T-helper 2 cell treated with Interferon-gamma antibody and Interleukin-4, amounts not matched to agents 5 μg/mL and 100 μg/mL, for 36 hours (primary cell): ENCODE results near the gene MSH2.

Experiments used
- DNase-seq: peaks from one replicate; pipeline ENCODE4 v3.0.0; 2021; ENCODE audit warnings: low spot score
- H3K27ac Mint-ChIP-seq: one replicate; pipeline ENCODE4 v1.8.0; 2021; ENCODE audit warnings: mild to moderate bottlenecking, mixed read lengths
- H3K27me3 Mint-ChIP-seq: one replicate; pipeline ENCODE4 v1.8.0; 2021; ENCODE audit warnings: low read depth, mixed read lengths
- H3K36me3 Mint-ChIP-seq: one replicate; pipeline ENCODE4 v1.8.0; 2021; ENCODE audit warnings: low read depth, mixed read lengths
- H3K4me1 Mint-ChIP-seq: one replicate; pipeline ENCODE4 v1.8.0; 2021; ENCODE audit warnings: low read depth, mixed read lengths
- H3K4me3 Mint-ChIP-seq: one replicate; pipeline ENCODE4 v1.8.0; 2022; ENCODE audit warnings: mild to moderate bottlenecking, moderate library complexity, mixed read lengths
- H3K9me3 Mint-ChIP-seq: one replicate; pipeline ENCODE4 v1.8.0; 2021; ENCODE audit warnings: mixed read lengths

The MSH2 gene

DNA sequence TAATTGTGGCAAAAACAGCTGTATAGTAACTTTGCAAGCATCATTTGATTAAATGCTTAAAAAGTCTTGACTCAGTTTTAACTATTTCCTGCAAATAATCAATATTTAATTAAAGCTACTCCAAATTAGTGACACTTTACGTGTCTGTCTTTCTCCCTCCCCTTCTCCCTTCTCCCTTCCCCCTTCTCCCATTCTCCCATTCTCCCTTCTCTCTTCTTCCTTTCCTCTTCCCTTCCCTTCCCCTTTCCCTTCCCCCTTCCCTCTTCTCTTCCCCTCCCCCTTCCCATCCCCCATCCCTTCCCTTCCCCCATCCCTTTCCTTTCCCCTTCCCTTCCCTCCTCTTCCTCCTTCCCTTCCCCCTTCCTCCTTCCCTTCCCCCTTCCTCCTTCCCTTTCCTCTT, 76.9 kb downstream of the MSH2 start:
- no peak overlapping the region for H3K27ac Mint-ChIP-seq
- peaks cover 4% of the 10 kb centered on the region for H3K4me1 Mint-ChIP-seq
- H3K9me3 Mint-ChIP-seq = no peaks in the 10 kb centered on the region
- H3K36me3 Mint-ChIP-seq = peaks cover 56% of the 10 kb centered on the region
- no peaks in the 10 kb centered on the region for H3K27me3 Mint-ChIP-seq
- H3K4me3 Mint-ChIP-seq = no peak overlapping the region
- DNase-seq = no peak

DNA sequence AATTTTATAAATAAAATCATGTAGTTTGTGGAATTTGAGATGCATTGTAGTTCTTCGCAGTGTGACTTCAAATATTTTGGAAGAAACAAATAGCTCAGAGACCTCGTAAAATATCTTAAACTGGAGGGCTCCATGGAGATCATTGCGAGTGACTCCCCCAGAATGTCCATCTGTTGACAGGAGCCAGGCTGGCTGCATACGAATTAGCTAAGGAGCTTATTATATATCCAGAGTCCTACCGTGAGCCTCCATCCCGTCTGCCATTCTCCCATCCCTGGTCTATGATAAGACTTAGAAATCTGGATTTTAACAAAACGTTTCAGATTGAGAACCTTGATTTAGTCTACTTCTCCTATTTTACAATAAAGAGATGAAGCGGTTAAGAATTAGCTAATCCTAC, 80.2 kb downstream of the MSH2 start:
- Mint-ChIP-seq H3K27ac (no peak overlapping the region), H3K9me3 (no peaks in the 10 kb centered on the region), H3K4me3 (no peak overlapping the region), H3K4me1 (peaks cover 24% of the 10 kb centered on the region), H3K36me3 (peaks cover 52% of the 10 kb centered on the region), H3K27me3 (no peaks in the 10 kb centered on the region)
- no peak for DNase-seq

- Mint-ChIP-seq H3K27me3 (no peaks in the 10 kb centered on the region), H3K27ac (no peak overlapping the region), H3K9me3 (no peaks in the 10 kb centered on the region), H3K4me1 (peaks cover 24% of the 10 kb centered on the region), H3K36me3 (peaks cover 42% of the 10 kb centered on the region), H3K4me3 (no peak overlapping the region)
- no peak for DNase-seq
Observed at GRCh38 chr2:47484396-47484795, 81.4 kb downstream of the MSH2 start.

- Mint-ChIP-seq H3K36me3 (peaks cover 40% of the 10 kb centered on the region), H3K4me3 (no peak overlapping the region), H3K27ac (no peak overlapping the region), H3K4me1 (peaks cover 24% of the 10 kb centered on the region), H3K9me3 (no peaks in the 10 kb centered on the region), H3K27me3 (no peaks in the 10 kb centered on the region)
- DNase-seq = no peak
Observed at GRCh38 chr2:47485177-47485576, 82.2 kb downstream of the MSH2 start.

DNA sequence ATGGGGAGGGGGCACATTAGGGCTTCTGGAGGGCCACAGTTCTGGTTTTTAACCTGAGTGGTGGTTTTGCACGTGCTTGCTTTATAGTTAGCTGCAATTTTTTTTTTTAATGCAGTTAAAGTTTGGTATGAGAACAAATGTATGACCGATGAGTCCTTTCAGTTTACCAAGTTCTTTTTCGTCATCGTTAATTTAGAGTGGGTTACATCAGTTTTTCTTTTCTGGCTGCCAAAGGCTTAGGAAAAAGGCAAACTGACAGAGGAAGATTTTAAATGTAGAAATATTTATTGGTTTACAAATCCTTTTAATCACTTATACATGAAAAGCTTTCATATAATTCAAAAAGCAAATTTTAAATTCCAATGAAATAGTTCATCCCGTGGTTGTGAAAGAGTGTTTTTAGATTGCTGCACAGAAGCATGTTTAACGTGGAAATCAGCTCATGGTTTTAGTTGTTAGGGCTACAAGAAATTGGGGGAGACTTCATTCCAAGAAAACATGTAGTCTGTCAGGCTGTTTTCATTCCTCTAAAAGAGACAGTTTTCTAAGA, 82.9 kb downstream of the MSH2 start:
- Mint-ChIP-seq H3K4me3 (no peak overlapping the region), H3K27ac (no peak overlapping the region), H3K9me3 (no peaks in the 10 kb centered on the region), H3K4me1 (peaks cover 24% of the 10 kb centered on the region), H3K36me3 (peaks cover 40% of the 10 kb centered on the region), H3K27me3 (no peaks in the 10 kb centered on the region)
- DNase-seq = no peak

DNA sequence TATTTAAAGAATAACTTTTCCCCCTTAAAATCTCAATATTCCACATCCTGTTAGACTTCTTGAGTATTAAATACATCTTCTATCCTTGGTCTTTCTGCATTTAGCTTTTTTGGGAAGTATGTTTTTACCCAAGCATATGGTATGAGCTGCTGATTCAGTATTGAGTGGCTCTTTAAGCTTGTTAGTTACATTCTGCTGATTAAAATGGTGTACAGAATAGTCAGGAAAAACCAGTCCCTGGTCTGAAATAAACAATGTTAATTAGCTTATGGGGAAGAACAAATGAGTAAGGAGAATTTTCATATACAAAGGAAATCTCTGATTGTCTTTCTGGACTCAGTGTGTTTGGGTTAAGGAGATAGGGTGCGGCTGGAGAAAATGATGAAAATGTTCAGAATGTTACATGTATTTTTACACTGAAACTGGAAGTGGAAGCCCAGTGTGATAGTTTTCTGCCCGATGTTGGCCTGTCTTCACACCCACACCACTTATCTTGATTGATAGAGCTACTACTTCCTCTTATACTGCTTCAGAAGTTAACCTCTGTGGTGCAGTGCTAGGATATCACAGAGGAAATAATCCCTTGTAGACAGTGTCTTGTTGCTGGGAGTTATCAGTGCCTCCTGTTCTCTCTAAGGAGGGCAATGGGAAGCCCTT, 84.0 kb downstream of the MSH2 start:
- Mint-ChIP-seq H3K4me3 (peak overlapping the region; percentile 13), H3K4me1 (peaks cover 24% of the 10 kb centered on the region), H3K36me3 (peaks cover 33% of the 10 kb centered on the region), H3K27ac (peak overlapping the region; percentile 4), H3K9me3 (no peaks in the 10 kb centered on the region), H3K27me3 (no peaks in the 10 kb centered on the region)
- DNase-seq = peak; percentile 21

GRCh38 chr2:47487498-47487875, 84.5 kb downstream of the MSH2 start:
- H3K4me1 Mint-ChIP-seq = peaks cover 24% of the 10 kb centered on the region
- H3K36me3 Mint-ChIP-seq = peaks cover 32% of the 10 kb centered on the region
- no peak overlapping the region for H3K4me3 Mint-ChIP-seq
- peaks cover 2% of the 10 kb centered on the region for H3K9me3 Mint-ChIP-seq
- no peaks in the 10 kb centered on the region for H3K27me3 Mint-ChIP-seq
- H3K27ac Mint-ChIP-seq = no peak overlapping the region
- no peak for DNase-seq

DNA sequence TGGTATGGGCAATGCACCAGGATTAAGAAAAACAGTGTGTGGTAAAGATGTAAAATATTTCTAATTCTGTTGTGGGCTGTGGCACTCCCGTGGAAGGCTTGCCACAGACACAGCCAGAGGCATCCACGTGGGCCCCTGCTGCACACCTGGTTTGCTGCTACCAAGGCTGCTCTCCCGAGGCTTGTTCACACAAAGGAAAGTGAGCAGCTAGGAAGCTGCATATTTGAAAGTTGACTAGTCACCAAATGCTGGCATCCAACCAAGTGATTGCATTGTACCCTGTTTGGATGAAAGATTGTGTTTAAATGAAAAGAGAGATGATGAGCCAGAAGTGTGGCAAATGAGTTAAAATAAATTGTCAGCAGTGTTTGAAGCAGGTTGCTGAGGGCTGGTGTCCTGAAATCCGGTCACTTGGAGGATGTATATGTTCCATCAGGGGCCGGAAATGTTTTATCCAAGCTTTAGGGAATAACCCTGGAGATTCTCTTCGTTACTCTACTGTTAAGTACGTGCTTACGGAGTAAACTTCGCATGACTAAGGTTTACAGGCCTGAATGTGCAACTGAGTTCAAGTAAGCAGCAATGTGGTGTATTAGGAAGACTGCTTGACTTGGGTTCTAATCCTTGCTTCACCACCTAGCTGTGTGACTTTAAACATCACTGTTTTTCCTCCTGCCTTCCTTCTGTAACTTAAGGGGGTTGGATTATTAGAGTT, 86.1 kb downstream of the MSH2 start:
- peaks cover 24% of the 10 kb centered on the region for H3K4me1 Mint-ChIP-seq
- no peaks in the 10 kb centered on the region for H3K27me3 Mint-ChIP-seq
- no peak for DNase-seq
- H3K27ac Mint-ChIP-seq = peak overlapping the region; percentile 17
- H3K36me3 Mint-ChIP-seq = peaks cover 24% of the 10 kb centered on the region
- no peak overlapping the region for H3K4me3 Mint-ChIP-seq
- peaks cover 4% of the 10 kb centered on the region for H3K9me3 Mint-ChIP-seq

DNA sequence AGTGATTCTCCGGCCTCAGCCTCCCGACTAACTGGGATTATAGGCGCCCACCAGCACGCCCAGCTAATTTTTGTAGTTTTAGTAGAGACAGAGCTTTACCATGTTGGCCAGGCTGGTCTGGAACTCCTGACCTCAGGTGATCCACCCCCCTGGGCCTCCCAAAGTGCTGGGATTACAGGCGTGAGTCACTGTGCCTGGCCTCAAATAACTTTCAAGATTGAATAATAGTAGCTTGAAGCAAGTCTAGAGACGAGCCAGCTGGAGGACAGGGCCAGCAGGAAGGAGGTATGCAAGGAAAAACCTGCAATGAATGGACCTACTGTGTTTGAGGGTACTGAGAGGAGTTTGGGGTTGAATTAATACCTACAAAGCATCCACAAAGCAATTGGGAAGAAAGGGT, 87.5 kb downstream of the MSH2 start:
- Mint-ChIP-seq H3K4me1 (peaks cover 20% of the 10 kb centered on the region), H3K36me3 (peaks cover 13% of the 10 kb centered on the region), H3K27ac (no peak overlapping the region), H3K27me3 (no peaks in the 10 kb centered on the region), H3K9me3 (peaks cover 4% of the 10 kb centered on the region), H3K4me3 (no peak overlapping the region)
- no peak for DNase-seq

DNA sequence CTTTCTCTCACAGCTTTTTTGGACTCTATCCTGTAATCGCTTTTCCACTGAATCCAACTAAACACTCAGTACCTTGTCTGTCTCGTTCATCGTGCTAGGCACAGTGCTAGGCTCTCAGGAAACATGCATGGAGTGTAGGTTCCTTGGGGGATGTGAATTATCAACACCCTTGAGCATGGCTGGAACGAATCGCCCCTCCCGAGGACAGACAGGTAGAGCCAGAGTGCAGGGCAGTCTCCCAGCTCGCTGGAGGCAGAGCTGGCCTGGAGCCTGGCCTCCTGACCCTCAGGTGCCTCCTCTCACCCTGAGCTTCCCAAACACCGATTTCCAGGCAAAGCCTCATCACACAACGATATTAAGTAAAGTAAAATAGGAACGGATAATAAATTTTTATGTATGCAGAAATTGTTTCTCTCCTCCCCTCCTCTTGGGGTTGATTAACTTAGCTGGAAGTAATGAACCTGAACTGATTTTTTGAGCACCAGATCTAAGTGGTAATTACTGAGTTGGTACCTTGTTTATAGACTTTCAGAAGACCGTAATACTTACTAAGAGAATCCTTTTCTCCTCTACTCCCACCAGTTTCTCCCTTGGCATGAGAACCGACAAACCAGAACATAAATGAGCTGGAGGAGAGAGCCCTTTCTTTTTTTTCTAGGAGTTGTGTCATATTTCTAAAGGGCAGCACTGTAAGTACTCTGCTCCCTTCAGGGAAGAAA, 90.5 kb downstream of the MSH2 start:
- Mint-ChIP-seq H3K4me3 (no peak overlapping the region), H3K4me1 (no peaks in the 10 kb centered on the region), H3K27ac (no peak overlapping the region), H3K36me3 (peaks cover 7% of the 10 kb centered on the region), H3K27me3 (no peaks in the 10 kb centered on the region), H3K9me3 (peaks cover 7% of the 10 kb centered on the region)
- no peak for DNase-seq

DNA sequence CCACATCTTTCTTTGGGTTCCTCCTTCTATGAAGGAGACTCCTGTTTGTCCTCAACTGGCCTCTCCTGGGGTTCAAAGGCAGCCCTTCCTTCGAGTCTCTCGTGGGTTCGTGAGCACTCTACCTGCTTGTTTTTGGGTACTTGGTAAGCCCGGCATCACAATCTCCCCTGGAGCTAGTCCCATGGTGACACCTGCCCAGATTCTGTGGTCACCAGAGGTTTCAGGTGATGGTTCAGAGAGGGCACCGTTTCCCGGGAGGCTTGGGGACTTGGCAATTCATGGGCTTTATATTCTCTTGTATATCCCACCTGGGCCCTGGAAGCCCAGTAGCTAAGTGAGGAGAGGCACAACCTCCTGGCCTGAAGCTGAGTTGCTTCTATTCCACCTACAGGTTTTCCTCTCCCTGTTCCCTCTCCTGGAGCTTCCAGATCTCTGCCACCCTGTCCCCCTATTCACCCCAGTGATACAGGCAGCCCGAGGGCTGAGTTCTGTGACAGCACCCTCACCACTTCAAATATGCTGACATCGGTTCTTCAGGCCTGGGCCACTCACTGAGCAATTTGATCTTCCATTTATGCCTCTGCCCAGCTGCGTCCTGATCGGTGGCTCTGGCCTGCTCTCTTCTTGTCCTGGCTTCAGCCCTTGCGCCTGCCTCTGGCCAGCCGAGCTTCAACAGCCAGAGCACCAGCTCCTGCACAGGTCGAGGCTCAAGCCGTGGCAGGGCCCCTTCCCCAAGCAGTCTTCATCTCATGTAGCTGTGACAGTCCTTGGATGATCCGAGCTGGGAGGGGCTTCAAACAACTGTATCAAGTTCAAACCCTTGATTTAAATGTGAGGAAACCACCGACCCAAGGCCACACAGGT, 91.5 kb downstream of the MSH2 start:
- Mint-ChIP-seq H3K36me3 (peaks cover 7% of the 10 kb centered on the region), H3K4me3 (no peak overlapping the region), H3K9me3 (peaks cover 13% of the 10 kb centered on the region), H3K27me3 (no peaks in the 10 kb centered on the region), H3K4me1 (no peaks in the 10 kb centered on the region), H3K27ac (no peak overlapping the region)
- DNase-seq = no peak

DNA sequence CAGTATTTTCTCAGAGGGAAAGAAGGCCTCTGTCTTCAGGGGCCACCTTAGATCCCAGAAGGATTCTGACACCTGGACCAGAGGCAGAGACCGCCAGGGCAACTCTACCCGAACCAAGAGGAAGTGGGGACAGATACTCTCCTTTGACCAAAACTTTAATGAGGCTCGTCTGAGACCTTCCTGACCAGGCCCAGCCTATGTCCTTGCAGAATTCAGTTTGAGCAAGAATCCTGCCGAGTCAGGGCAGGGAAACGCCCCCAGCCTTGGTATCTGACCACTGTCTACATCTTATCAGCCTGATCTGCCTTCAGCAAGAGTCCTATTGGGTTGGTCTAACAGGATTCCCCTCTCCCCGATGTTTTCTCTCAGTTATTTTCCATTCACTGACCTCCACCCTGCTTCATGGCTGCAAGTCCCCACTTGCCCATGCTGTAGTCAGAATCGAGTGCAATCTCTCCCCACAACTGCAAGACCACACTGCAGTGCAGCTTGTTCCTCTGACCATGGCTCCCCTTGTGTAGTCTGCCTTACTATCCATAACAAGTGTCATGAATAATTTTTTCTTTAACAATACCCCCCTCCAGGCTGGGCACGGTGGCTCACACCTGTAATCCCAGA, 95.0 kb downstream of the MSH2 start:
- no peak overlapping the region for H3K4me3 Mint-ChIP-seq
- peaks cover 17% of the 10 kb centered on the region for H3K4me1 Mint-ChIP-seq
- DNase-seq = no peak
- no peak overlapping the region for H3K27ac Mint-ChIP-seq
- peaks cover 34% of the 10 kb centered on the region for H3K9me3 Mint-ChIP-seq
- no peaks in the 10 kb centered on the region for H3K27me3 Mint-ChIP-seq
- H3K36me3 Mint-ChIP-seq = peaks cover 20% of the 10 kb centered on the region

DNA sequence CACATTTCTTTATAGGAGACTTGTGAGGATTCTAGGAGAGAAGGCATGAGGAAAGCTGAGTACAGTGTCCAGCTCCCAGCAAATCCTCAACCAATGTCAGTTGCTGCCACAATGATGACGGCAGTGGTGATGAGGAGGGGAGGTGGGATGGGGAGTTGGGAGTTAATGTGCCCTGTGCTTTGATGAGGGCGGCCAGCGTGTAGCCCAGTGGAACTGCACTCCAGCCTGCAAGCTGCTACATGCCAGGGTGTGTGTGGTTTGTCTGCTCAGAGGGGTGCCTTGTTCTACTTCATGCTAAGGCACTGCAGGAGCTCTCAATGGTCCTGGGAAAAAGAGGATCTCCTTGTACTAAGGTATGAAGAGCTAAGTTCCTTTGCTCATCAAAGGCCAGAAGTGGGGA, 96.1 kb downstream of the MSH2 start:
- DNase-seq = no peak
- Mint-ChIP-seq H3K9me3 (peaks cover 34% of the 10 kb centered on the region), H3K36me3 (peaks cover 20% of the 10 kb centered on the region), H3K27ac (no peak overlapping the region), H3K4me1 (peaks cover 17% of the 10 kb centered on the region), H3K4me3 (no peak overlapping the region), H3K27me3 (no peaks in the 10 kb centered on the region)
